Stimulated activated CD4-positive, alpha-beta T cell treated with anti-CD3 and anti-CD28 coated beads, Interleukin-15, amount 100 ng/mL, for 48 hours (primary cell): ENCODE data around the gene WDR43.

ENCODE experiments used
- DNase-seq, 2 donors: peaks; one replicate each; pipeline ENCODE4 v3.0.0-alpha.2; 2020; ENCODE audit warnings: low read depth in 2 of 2

Gene WDR43

DNA sequence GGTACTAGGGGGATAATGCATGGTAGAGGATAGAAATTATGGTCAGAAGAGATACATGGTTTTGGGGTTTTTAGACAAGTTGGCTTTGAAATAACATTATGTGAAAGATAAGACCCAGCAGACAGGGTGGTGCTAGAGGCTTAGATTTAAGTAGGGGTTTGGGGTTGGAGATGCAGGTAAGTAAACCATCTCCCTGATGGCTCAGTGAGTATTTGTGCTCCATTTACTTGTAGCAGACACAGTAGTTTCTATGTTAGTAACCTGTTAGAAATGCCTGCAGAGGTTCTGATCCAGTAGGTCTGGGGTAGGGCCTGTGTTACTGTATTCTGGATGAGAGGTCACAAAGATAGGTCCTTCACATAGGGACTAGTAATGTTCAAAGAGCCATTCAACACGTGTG lies 13.7 kb downstream of the WDR43 start:
- DNase-seq: no peak

DNA sequence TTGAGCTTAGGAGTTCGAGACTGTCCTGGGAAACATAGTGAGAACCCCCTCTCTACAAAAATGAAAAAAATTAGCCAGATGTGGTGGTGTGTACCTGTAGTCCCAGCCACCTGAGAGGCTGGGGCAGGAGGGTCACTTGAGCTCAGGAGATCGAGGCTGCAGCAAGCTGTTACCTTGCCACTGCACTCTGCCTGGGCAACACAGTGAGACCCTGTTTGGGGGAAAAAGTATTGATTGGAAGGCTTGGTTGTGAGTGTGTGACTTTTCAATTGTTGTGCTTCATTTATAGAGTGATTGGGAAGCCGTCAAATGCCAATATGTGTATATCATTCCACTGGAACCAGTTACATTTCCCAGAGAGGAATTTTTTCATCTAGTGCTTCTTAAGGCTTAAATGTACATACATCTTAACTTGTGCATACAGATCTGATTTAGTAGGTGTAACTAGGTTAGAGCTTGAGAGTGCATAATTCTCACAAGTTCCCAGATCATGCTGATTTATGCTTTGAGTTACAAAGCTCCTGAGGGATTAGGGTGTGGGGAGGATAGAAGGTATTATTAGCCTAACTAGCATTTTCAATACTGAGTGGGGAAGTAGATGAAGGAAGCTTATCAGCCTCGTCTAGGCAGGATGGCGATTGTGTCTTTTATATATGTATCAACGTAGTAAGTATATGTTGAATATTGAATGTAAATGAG lies 15.3 kb downstream of the WDR43 start:
- DNase-seq: no peak

DNA sequence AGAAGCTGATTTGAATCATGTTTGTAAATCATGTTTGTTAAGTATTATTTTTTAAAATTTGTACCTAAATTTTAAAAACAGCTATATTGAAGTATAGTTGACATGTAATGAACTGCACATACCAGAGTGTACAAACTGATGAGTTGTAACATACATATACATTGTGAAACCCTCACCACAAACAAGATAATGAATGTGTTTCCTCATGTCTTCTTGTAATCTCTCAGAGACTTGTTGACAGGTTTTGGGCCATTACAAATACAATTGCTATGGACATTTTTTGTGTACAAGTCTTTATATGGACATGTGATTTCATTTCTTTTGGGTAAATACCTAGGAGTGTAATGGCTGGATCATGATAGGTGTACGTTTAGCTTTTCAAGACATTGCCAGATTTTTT lies 21.5 kb downstream of the WDR43 start:
- no peak for DNase-seq

DNA sequence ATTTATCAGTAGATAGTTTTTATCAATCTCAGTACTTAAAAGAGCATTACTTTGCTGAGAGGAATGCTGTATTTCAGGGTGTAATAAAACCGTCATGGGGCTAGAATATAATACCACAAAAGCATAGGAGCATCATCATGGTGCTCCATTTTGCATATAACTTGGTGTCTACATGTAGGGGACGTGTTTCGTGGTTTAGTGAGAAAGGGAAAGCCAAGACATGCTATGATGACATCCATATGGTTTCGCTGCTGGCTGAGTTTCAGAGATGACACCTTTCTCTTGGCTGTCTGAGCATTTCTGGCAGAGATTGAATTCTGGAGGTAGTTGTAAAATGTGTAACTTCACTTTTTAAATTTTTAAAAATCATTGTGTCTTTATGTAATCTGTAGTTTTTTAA lies 32.4 kb downstream of the WDR43 start:
- DNase-seq: no peak

DNA sequence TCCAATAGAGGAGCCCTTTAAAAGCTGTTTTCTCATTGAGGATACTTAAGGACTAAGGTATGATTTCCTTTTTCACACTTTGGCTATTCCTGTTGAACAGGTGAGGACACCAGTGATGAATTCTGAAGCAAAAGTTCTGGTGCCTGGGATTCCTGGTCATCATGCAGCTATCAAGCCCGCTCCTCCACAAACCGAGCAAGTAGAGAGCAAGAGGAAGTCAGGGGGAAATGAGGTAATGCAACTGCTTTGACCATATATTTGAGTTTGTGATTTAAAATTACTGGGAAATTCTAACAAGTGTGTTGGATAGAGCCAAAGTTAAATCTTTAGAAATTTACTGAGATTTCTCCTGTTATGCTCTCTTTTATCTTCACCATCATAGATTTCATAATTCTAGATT lies 33.0 kb downstream of the WDR43 start:
- DNase-seq: no peak

DNA sequence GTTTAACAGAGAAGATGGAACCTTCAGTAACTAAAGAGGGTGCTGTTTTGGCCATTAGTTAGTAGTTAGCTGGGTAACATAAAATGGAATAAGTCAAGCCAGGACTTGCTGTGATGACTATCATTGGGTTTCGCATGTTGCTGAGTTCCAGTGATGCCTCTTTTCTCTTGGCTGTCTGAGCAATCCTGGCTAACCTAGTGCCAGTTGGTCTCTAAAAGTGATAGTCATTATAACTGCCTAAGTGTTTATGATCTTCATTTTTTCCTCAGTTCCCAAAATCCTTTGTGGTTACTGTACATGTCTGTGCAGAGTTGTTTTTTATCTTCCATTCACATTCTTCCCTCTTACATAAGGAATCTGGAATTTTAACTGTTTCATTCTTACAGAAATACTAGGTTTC lies 33.4 kb downstream of the WDR43 start:
- no peak for DNase-seq

DNA sequence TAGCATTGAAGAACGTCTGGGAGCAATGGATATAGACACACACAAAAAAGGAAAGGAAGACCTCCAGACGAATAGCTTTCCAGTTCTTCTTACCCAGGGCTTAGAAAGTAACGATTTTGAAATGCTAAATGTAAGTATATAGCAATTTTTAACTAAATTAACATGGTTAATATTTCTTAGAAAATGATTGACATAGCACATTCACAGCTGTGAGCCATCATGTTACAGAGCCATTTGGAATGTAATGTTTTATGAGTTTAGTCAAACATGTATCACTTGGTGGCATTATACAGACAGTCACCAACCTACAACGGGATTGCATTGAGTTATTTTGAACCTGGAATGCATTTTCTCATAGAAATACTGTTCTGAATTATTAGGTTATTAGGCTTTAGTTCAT lies 35.1 kb downstream of the WDR43 start:
- no peak for DNase-seq

DNA sequence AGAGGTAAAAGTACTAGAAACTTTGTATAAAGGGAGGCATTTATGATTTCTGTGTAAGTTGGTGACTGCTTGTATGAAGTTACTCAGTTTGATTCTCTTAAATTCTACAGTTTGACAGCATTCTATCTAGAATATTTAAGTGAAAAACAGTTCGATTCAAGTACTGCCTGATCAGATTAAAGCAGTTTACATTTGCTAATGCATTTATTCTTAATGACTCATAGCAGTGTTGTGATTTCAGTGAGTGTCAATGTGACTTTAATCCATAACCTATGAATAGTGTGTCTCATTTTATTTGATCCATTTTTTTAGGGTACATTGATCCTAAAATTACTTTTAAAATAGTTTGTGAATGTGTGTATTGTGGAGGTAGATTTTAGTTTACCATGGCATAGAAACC lies 35.7 kb downstream of the WDR43 start:
- no peak for DNase-seq

DNA sequence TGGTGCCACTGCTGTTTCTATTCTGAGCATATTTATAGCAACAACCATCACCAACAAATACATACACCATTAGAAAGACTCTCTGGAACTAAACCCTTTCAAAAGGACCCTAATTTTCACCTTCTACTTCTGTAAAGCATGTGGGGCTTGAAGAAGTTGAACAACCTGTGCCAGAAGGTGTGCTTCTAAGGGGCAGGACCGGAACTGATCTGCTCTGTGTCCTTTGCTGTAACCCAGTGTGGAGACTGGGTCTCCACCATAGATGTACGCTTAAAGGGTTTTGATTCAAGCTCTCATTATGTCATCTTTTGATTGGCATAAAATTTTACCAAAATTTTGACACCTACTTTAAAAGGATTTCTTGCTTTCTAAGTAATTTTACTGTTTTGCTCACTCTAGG lies 40.3 kb downstream of the WDR43 start:
- DNase-seq: no peak

DNA sequence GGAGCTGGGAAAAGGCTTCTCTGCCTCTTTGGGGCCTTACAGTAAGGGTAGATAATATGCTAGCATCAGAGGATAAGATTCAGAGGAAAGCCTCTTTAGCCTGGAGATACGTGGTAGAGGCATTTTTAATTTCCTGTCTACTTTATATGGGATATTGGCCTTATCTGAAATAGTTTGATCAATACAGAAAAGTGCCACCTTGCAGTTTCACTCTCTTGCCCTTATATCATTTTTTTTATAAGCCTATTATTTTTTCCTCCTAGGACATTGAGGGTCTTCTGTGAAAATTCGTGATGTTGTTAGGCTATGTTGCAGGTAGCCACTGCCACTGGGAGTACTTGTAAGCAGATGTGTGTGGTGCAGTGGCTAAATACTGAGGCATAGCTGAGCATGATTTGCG lies 46.5 kb downstream of the WDR43 start:
- DNase-seq: no peak

DNA sequence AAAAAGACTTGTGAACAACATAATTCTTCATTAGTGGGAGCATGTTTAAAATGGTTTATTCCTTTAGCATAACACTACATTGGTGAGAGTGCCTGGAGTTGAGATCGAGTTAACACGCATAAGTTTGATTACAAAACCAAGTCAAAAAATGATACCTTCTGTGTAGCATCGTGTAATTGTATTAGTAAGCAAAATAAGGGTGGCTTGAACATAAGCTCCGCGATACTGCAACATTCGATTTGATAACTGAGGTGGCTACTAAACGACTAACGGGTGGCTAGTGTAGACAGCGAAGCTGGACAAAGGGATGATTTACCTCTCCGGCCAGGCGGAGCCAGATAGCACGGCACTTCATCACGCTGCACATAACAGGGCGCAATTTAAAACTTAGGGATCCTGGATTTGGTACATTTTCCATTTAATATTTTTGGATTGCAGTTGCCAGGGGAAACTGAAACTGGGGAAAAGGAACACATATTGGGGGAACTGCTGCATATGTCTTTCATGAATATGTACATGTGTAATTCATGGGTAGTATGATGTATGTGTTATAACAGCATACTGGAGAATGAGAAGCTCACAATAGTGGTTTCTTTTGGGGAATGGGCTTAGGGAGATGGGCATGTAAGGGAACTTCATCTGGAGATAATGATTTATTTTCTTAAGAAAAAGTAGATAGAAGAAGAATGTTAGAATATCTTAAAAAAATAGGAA lies 50.2 kb downstream of the WDR43 start:
- no peak for DNase-seq

DNA sequence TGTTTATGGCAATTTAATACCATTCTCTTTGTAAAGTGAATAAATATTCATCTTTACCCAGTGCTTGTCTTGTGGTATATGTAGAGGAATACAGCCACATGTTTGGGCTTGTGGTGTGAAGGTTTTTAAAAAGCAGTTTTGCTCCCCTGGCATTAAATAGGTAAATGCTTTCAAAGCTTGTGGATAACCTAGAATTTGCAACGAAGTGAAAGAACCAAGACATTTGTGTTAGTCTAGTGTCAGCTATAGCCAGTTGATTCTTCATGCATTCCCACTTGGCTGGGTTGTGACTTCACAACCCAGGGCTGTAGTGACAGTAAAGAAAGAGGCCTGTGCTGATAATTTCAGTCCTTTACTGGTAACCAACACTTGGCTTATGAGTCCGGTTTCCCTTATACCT lies 53.7 kb downstream of the WDR43 start:
- DNase-seq: no peak

DNA sequence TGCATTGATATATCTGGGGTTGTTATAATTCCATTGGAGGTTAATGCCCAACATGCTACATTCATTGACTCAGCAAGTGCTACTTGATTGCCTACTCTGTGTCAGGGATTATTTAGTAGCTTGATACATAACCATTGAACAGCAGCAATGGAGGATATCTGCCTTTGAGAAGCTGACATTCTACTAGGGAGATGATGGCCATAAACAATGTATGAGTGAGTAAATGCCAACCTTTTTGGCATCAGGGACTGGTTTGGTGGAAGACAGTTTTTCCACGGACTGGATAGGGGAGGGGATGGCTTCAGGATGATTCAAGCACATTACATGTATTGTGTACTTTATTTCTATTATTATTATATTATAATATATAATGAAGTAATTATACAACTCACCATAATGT lies 54.7 kb downstream of the WDR43 start:
- DNase-seq: no peak

DNA sequence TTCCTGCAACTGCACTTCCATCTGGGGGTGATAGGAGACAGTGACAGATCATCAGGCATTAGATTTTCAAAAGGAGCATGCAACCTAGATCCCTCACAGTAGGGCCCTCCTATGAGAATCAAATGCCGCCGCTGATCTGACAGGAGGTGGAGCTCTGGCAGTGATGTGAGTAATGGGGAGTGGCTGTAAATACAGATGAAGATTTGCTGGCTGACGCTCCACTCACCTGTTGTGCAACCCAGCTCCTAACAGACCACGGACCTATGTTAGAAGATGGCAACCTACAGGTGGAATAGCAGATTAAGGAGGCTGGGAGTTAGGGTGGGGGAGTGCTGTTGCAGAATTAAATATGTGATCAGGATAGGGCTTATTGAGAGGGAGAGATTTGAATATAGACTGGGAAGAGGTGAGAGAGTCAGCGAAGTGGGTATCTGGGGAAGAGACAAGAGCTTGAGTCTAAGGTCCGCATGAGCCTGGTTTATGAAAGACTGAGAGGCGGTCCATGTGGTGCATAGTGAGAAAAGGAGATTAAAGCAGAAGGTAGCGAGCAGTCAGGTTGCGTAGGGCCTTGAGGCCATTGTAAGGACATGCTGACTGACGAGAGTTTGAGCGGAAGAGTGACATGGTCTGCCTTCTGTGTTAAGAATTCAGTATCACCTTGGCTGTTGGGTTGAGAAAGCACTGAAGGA lies 55.3 kb downstream of the WDR43 start:
- DNase-seq: no peak

DNA sequence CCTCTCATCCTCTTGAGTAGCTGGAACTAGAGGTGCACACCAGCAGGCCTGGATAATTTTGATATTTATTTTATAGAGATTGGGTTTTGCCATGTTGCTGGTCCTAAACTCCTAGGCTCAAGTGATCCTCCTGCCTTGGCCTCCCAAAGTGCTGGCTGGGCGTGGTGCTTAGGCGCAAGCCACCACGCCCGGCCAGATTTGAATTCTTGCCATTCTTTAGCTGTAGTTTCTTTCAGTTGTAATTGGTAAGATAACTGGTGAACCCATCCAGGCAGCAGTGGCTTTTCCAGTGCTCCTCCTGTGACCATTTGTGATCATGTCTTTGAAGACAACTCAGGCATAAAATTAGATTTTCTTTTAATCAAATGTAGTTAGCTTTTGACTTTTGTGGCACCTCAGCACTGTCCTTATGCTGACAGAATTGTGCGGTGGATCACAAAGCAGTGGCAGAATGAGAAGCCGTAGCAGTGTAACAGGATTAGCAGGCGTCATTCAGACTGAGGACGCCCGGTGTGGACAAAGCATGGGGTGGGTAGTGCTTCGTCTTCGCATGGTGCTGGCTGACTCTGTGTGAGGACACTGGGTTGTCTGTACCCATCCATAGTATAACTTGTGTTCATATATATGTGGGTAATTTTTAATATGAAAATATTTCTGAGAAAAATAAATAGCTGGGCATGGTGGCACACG lies 56.6 kb downstream of the WDR43 start:
- DNase-seq: no peak

DNA sequence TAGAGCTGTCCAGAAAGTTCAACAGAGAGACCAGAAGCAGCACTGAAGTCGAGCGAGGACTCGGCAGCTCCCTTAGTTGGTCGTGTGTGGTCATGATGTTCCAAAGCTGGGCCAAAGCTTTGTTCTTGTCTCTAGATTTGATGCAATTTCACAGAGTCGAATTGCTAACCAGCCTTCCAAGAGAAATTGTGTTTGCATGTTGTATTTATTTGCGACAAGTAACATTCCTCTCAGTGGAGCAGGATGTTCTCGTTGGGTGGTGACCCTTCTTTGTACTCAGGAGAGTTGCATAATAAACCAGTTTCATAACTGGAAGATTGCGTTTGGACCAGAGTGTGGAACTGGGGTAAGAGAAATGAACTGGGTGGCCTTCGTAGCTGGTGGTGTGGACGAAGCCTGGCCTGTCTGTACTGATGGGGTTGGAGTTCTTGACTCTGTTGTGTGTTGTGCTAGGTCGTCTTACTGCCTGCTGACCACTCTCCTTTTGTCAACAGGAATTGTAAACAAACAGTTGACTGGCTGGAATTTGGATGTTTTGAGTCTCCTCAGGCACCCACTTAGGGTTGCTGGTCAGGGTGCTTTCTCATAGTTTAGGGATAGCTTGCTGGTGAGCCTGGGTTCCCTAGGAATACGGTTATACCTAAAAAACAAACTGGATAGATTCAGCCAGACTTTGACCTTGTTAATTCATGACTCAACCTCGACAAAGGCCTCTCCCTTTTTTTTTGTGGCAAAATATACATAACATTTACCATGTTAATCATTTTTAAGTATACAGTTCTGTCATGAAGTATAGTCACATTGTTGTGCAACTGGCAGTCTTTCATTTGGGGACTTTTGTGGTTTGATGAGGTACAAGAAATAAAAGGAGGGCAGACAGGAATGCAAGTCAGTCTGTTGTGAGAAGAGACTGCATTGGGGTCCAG lies 57.7 kb downstream of the WDR43 start:
- no peak for DNase-seq

DNA sequence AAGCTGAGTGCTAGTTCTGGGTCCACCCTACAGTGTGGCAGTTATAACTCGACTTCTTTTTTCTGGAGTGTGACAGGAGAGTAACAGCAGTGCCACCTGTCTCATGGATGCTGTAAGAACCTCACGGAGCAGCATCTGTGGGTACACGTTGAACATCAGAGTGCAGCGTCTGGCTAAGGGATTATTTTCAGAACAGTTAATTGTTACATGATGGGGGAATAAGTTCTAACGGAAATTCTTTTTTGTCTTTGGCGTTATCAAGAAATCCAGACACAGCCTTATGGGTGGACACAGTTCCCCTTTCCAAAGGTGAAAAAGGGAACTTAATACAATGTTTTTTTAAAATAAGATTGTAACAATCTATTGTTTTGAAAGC lies 58.4 kb downstream of the WDR43 start:
- no peak for DNase-seq

DNA sequence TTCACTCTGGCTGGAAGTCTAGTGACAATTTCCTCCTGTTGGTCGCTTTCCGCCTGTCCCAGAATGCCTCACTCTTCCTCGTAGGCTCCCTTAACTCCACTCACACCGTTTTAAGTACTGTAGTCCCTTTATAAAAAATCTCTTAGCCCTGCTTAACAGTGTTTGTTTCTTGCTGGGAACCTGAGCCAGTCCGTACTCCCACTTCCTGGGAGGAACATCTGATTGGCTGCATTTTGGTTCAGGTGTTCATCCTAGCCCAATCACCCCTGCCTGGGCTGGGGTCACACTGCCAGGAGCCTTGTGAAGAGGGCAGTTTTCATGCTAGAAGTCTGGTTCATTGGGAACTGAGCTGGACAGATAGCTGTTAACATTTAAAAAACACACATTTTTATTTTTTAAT lies 61.0 kb downstream of the WDR43 start:
- no peak for DNase-seq

DNA sequence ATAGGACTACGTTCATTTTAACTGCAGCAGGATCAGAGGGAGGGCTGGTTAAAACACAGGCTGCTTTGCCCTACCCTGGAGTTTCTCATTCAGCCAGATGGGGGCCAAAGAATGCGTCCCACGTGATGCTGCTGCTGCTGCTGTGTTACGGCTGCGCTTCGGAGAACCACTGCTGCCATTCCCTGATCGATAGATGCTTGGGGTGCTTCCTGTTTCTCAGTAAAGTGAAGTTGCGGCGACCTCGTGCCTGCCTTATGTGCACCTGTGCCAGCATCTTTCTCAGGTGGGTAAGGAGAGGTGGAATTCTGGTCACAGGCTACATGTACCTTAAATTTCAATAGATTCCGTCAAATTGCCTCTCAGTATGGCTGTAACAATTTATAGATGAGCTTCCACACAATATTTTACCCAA lies 62.0 kb downstream of the WDR43 start:
- DNase-seq: peak; percentile 8 to 47

DNA sequence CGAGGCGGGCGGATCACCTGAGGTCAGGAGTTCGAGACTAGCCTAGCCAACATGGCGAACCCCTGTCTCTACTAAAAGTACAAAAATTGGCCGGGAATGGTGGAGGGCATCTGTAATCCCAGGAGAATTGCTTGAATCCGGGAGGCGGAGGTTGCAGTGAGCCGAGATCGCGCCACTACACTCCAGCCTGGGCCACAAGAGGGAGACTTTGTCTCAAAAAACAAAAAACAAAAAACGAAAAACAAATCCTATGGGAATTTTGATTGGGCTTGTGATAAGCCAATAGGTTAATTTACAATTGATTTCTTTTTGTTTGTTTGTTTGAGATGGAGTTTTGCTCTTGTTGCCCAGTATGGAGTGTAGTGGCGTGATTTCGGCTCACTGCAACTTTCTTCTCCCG lies 62.4 kb downstream of the WDR43 start:
- DNase-seq: no peak

DNA sequence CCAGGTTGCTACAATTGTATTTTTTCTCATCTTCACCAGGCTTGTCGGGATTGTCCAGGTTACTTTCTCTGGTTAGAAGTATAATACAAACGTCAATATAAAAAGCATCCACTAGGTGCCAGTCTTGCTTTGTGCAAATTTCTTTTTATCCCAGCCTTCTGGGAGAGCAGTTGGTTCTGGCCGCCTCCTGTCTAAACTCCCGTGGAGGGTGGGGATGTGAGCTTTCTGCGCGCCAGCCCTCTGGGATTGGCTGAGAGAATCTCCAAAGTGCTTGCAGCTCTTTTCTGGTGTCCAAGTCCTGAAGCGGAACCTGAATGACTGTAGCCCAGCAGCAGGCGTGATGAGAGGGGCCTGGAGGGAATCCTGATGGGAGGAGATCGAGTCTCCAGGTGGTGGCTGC lies 64.2 kb downstream of the WDR43 start:
- peak in 1 of 2 donors; percentile 14 for DNase-seq

DNA sequence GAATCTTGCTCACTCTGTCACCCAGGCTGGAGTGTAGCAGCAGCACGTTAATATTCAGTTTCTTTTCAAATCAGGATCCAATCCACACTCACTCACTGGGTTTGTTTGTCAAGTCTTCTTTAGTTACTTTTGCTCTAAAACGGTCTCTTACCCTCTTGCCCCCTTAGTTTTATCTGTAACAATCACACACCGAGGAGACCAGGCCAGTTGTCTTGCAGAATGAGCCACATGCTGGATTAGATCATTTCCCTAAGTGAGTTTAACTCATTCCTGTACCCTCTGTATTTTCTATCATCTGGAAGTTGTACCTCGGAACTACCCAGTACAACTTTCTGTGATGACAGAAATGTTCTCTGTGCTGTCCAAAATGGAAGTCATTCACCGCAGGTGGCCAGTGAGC lies 65.9 kb downstream of the WDR43 start:
- DNase-seq: no peak
